HG03066 (cell line): ENCODE measurements around the gene FAM20C.
"Not testable (repeated sequence)": the region's sequence is repeated elsewhere in the genome, so short reads cannot be mapped to it uniquely, and the experiment has no call there.

Experiments used
- ATAC-seq: cut with Tn5 transposase; IDR thresholded peaks from one replicate; pipeline ENCODE4 v1.9.1; 2021; ENCODE audit warnings: low read depth; ENCODE audit not compliant: unreplicated experiment

FAM20C gene

GRCh38 chr7:236967-237366, 44.6 kb downstream of the FAM20C start:
- no peak for ATAC-seq

GRCh38 chr7:237385-237784, 45.0 kb downstream of the FAM20C start:
- no peak for ATAC-seq

- ATAC-seq, result no peak
Observed at GRCh38 chr7:240146-240676, 47.8 kb downstream of the FAM20C start.

GRCh38 chr7:240887-241421, 48.6 kb downstream of the FAM20C start:
- no peak for ATAC-seq

- no peak for ATAC-seq
Observed at GRCh38 chr7:241513-241912, 49.1 kb downstream of the FAM20C start.

- ATAC-seq, result not testable (repeated sequence)
Observed at GRCh38 chr7:242826-243579, 50.6 kb downstream of the FAM20C start.

- ATAC-seq, result not testable (repeated sequence)
Observed at GRCh38 chr7:243580-243978, 51.2 kb downstream of the FAM20C start.

- ATAC-seq, result no peak
Observed at GRCh38 chr7:244974-245373, 52.6 kb downstream of the FAM20C start.

GRCh38 chr7:245574-246295, 53.4 kb downstream of the FAM20C start:
- no peak for ATAC-seq

- ATAC-seq, result no peak
Observed at GRCh38 chr7:246451-246850, 54.1 kb downstream of the FAM20C start.

- ATAC-seq, result no peak
Observed at GRCh38 chr7:247181-247580, 54.8 kb downstream of the FAM20C start.

GRCh38 chr7:247636-248035, 55.3 kb downstream of the FAM20C start:
- ATAC-seq, result no peak

- no peak for ATAC-seq
Observed at GRCh38 chr7:248732-249435, 56.5 kb downstream of the FAM20C start.

- no peak for ATAC-seq
Observed at GRCh38 chr7:249989-250388, 57.6 kb downstream of the FAM20C start.

GRCh38 chr7:250523-250922, 58.2 kb downstream of the FAM20C start:
- ATAC-seq, result no peak

GRCh38 chr7:251005-251404, 58.6 kb downstream of the FAM20C start:
- no peak for ATAC-seq

- no peak for ATAC-seq
Observed at GRCh38 chr7:251446-252175, 59.2 kb downstream of the FAM20C start.

- ATAC-seq, result no peak
Observed at GRCh38 chr7:252216-252965, 60.0 kb downstream of the FAM20C start.

- no peak for ATAC-seq
Observed at GRCh38 chr7:252981-253380, 60.6 kb downstream of the FAM20C start.
